Measurements from ENCODE around the gene RAP1GAP2.

Gene RAP1GAP2

GRCh38 chr17:2946144-2946543 lies 149.9 kb downstream of the RAP1GAP2 start:
- no peak for DNase-seq (ENCODE audit: low read depth, low spot score)

- DNase-seq (ENCODE audit: low read depth, low spot score), result no peak
Observed at GRCh38 chr17:2947588-2947950, 151.3 kb downstream of the RAP1GAP2 start.

- DNase-seq (ENCODE audit: low read depth, low spot score), result no peak
Observed at GRCh38 chr17:2947996-2948550, 151.8 kb downstream of the RAP1GAP2 start.

- no peak for DNase-seq (ENCODE audit: low read depth, low spot score)
Observed at GRCh38 chr17:2948721-2949468, 152.7 kb downstream of the RAP1GAP2 start.

GRCh38 chr17:2949469-2950044 lies 153.3 kb downstream of the RAP1GAP2 start:
- no peak for DNase-seq (ENCODE audit: low read depth, low spot score)

- DNase-seq (ENCODE audit: low read depth, low spot score), result no peak
Observed at GRCh38 chr17:2950846-2951245, 154.6 kb downstream of the RAP1GAP2 start.

- DNase-seq (ENCODE audit: low read depth, low spot score), result no peak
Observed at GRCh38 chr17:2952174-2952845, 156.1 kb downstream of the RAP1GAP2 start.

GRCh38 chr17:2954898-2955445 lies 158.7 kb downstream of the RAP1GAP2 start:
- no peak for DNase-seq (ENCODE audit: low read depth, low spot score)

- DNase-seq (ENCODE audit: low read depth, low spot score), result no peak
Observed at GRCh38 chr17:2955931-2956582, 159.8 kb downstream of the RAP1GAP2 start.

- DNase-seq (ENCODE audit: low read depth, low spot score), result no peak
Observed at GRCh38 chr17:2957631-2958286, 161.5 kb downstream of the RAP1GAP2 start.

GRCh38 chr17:2958706-2959222 lies 162.5 kb downstream of the RAP1GAP2 start:
- DNase-seq (ENCODE audit: low read depth, low spot score), result no peak

GRCh38 chr17:2959371-2960130 lies 163.3 kb downstream of the RAP1GAP2 start:
- DNase-seq (ENCODE audit: low read depth, low spot score), result no peak

GRCh38 chr17:2961446-2961845 lies 165.2 kb downstream of the RAP1GAP2 start:
- no peak for DNase-seq (ENCODE audit: low read depth, low spot score)

GRCh38 chr17:2962236-2962635 lies 166.0 kb downstream of the RAP1GAP2 start:
- no peak for DNase-seq (ENCODE audit: low read depth, low spot score)

- DNase-seq (ENCODE audit: low read depth, low spot score), result no peak
Observed at GRCh38 chr17:2962729-2963128, 166.5 kb downstream of the RAP1GAP2 start.

- DNase-seq (ENCODE audit: low read depth, low spot score), result no peak
Observed at GRCh38 chr17:2963332-2964027, 167.2 kb downstream of the RAP1GAP2 start.

- DNase-seq (ENCODE audit: low read depth, low spot score), result no peak
Observed at GRCh38 chr17:2964028-2964356, 167.8 kb downstream of the RAP1GAP2 start.

- no peak for DNase-seq (ENCODE audit: low read depth, low spot score)
Observed at GRCh38 chr17:2964370-2964769, 168.1 kb downstream of the RAP1GAP2 start.

GRCh38 chr17:2964831-2965230 lies 168.6 kb downstream of the RAP1GAP2 start:
- DNase-seq (ENCODE audit: low read depth, low spot score), result no peak
